Activated T-helper 1 cell treated with anti-CD3 and anti-CD28 coated beads, Interleukin-2, amount 50 U/mL, for 16 hours (primary cell): ENCODE results near the gene GRIFIN.

Source experiments
- DNase-seq, 2 donors: peaks; one replicate each; pipeline ENCODE4 v3.0.0-alpha.2; 2020; ENCODE audit warnings: low read depth in 1 of 2, low spot score in 1 of 2

GRIFIN gene

GRCh38 chr7:2498708-2499107 lies 22.5 kb upstream of the GRIFIN start:
- no peak for DNase-seq

DNA sequence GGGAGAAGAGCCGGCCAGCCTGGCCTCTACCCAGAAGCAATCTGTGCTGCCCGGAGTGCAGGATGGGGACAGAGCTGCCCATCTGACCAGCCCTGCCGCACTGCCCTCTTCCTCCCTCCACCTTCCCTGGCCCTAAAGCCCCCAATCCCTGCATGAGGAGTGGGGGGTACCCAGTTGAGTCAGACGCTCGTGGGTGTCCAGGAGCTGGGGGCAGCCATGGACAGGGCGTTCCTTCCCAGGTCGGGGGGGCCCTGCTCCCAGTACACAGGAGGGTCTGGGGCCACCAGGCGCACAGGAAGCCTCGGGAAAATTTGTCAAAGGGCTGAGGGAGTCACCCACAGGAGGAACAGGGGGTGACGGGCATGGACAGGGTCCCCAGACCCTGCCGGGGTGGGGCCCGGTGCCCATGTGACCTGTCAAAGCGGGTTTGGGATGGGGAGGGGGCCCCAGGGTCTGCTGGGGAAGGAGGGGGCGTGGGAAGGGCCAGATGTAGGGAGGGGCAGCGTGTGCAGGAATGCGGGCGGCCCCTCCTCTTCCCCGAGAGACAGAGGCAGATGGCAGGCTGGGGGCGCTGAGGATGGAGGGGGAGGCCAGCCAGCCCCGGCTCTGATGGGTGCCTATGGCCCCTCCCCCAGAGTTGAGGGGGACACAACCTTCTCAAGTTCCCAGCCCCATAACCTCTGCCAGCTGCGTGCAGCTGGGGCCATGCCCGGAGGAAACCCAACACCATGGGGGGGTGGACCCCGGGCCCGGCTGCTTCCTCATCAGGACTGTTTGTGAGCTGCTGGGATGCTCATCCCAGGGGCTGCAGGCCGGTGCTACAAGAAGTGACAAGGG lies 21.5 kb upstream of the GRIFIN start:
- DNase-seq = no peak

- no peak for DNase-seq
Measured at GRCh38 chr7:2497065-2497464, 20.9 kb upstream of the GRIFIN start.

DNA sequence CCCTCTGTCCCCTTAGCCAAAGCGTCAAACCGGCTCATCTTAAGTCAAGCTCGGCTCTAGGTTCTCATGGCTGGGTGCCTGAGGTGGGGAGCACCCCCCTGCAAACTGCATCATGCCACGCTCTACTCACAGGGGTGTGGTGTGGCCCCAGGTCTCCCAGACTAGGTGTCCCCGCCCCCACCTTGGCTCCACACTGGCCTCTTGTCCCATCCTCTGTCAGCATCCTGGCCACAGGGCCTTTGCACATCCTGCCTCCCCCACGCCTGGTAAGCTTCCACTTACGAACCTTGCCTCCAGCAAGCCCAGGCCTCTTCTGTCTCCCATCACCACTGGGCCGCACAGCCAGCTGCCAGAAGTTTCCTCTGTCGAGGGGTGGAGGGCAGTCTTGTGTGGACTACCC lies 20.2 kb upstream of the GRIFIN start:
- DNase-seq = no peak

- DNase-seq = no peak
Measured at GRCh38 chr7:2495418-2496299, 19.5 kb upstream of the GRIFIN start.

DNA sequence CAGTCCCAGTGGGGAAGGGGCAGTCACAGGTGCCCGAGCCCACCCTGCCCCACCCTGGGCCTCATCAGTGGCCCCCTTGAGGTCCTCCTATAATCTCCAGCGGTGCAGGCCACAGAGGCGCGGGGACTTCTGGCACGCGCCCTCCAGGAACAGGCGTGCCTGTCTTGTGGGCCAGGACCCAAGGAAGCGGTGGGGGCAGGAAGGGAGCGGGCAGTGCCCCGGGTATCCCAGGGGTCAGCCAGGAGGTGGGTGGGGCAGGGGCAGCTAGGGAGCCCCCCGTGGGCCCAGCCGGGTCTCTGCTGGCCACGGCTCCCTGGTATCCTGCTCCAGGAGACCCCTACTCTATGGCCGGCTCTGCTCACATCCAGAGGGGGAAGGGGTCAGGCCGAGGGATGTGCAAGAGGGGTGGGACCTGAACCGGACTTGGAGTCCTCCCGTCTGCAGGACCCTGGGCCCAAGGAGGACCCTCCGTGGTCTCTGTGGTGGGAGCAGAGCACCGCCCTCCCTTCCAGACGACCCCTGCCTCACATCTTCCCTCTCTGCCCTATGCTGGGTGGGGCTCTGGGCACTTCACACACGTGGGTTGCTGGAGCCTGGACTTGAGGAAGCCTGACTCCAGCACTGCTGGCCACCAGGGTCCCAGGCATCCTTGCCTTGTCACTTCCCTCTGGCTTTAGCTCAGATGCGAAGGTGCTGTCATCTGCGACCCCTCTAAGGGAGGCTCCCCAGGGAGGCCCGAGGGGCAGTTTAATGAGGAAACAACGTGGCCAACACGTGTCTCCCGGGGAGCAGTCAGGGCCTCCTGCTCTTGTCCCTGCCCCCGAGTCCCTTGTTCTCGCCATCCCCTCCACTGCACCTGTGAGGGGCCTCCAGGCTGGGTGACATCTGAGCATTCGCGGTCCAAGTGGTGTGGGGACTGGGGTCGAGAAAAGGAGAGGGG lies 18.3 kb upstream of the GRIFIN start:
- no peak for DNase-seq

GRCh38 chr7:2493205-2494164 lies 17.3 kb upstream of the GRIFIN start:
- no peak for DNase-seq

DNA sequence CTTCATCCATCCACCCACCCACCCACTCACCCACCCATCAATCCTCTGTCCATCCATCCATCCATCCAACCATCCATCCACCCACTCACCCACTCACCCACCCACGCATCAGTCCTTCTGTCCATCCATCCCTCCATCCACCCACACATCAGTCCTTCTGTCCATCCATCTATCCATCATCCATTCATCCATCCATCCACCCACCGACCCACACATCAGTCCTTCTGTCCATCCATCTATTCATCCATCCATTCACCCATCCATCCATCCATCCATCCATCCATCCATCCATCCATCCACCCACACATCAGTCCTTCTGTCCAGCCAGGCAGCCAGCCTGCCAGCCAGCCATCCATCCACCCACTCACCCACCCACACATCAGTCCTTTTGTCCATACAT lies 15.8 kb upstream of the GRIFIN start:
- no peak for DNase-seq

- DNase-seq = no peak
Measured at GRCh38 chr7:2490181-2490651, 14.0 kb upstream of the GRIFIN start.

- DNase-seq = no peak
Measured at GRCh38 chr7:2488681-2489080, 12.5 kb upstream of the GRIFIN start.

- DNase-seq = no peak
Measured at GRCh38 chr7:2488272-2488645, 12.1 kb upstream of the GRIFIN start.

GRCh38 chr7:2487586-2488271 lies 11.5 kb upstream of the GRIFIN start:
- DNase-seq = no peak

DNA sequence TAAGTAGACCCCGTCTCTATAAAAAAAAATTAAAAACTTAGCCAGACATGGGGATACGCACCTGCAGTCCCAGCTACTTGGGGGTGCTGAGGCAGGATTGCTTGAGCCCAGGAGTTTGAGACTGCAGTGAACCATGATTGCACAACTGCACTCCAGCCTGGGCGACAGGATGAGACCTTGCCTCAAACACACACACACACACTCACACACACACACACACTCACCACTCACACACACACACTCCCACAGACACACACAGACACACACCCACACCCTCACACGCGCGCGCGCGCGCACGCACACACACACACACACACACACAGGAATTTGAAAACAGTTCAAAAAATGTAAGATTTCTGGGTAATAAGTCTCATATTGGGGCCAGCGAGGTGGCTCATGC lies 8.7 kb upstream of the GRIFIN start:
- no peak for DNase-seq

DNA sequence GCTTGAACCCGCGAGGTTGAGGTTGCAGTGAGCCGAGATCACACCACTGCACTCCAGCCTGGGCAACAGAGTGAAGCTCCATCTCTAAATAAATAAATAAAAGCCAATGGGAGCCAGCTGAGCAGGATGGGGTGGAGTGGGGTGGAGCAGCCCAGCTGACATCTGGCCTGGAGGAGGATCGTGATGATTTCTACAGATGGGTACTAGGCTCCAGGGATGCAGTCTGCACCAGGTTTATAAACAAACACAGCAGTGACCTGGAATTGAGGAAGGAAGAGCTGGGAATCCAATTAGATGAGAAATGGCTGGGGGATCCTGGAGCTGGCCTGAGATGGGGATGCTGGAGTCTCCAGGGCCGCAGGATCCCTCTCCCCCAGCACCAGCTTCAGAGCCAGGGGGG lies 7.3 kb upstream of the GRIFIN start:
- DNase-seq = no peak

DNA sequence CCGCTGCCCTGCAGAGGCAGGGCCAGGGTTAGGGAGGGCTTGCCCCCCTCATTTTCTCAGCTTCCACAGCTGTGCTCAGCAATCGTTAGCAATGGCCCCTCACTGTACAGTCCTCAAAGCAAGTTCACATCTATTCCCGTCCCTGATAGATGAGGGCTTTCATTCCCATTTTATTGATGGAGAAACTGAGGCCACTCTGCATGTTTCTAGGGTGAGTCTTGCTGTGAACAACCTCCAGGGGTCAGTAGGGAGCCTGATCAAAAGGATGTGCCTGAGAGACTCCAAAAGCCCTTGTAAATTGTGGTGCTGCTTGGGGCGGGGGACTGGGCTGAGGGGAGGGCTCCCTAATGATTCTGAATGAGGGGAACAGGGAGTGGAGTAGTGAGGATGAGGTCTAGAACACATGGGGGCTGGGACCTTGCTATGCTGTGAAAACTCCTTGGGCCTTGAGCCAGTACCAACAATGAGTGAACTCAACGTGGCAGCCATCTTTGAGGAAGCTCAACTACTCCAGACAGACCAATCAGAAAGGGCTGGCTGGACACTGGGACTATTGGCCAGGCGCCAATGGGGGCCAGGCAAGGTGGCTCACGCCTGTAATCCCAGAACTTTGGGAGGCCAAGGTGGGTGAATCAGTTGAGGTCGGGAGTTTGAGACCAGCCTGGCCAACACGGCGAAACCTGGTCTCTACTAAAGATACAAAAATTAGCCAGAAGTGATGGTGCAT lies 6.7 kb upstream of the GRIFIN start:
- no peak for DNase-seq

DNA sequence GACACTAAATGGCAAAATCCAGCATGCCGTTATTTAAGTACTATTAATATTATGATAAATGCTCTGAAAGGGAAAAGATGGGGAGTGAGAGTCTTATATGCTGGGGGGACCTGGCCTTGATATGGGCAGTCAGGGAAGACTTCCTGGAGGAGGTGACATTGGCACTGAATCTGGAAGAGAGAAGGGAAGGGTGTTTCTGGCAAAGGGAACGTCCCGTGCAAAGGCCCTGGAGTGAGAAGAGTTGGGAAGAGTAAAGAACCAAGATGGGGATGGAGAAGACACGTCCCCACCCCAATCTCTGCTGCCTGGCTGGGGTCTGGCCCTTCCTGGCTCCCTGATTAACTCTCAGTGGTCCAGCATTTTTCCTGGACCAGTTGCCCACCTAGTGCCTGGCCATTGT lies 5.0 kb upstream of the GRIFIN start:
- no peak for DNase-seq

GRCh38 chr7:2480070-2480408 lies 3.8 kb upstream of the GRIFIN start:
- DNase-seq = no peak

DNA sequence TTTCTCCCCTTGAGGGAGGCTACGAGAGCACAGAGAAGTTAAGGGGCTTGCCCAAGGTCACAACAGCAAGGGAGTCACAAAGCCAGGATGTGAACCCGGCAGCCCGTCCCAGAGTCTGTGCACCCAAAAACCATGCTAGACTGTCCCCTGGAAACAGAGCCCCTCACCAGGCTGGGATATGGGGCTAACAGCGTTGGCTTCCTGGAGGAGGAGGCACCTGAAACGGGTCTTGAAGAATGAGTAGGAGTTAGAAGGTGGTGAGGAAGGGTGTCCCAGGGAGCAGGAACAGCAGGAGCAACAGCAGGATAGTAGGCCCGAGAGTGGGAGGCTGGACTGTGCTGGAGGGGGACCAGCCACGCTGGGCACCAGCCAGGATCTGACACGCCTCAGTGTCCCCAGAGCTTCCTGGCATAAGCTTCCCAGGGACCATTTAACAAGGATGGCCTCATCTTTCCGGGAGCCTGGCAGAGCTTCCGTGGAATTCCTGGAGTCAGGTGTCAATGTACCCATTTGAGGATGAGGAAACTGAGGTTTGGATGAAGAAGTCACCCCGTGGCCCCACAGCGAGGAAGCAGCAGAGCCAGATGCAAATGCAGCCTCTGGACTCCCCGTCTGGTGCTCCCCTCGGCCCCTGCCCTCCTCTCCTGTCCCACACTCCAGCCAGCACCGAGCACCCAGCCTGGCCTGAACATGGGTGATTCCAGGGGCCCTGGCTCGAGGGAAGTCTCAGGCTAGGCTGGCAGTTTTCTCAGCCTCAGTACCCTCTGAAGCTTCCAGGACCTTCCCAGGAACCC lies 3.3 kb upstream of the GRIFIN start:
- DNase-seq = no peak
